ENCODE data around the gene COL18A1.
"Not testable (repeated sequence)": the region's sequence is repeated elsewhere in the genome, so short reads cannot be mapped to it uniquely, and the experiment has no call there.

The COL18A1 gene

GRCh38 chr21:45367402-45368351, 37.3 kb upstream of the COL18A1 start:
- no peak for DNase-seq (ENCODE audit: low spot score)

GRCh38 chr21:45369018-45369417, 35.9 kb upstream of the COL18A1 start:
- DNase-seq (ENCODE audit: low spot score), result not testable (repeated sequence)

GRCh38 chr21:45370575-45370974, 34.4 kb upstream of the COL18A1 start:
- DNase-seq (ENCODE audit: low spot score), result no peak

GRCh38 chr21:45371081-45371480, 33.9 kb upstream of the COL18A1 start:
- no peak for DNase-seq (ENCODE audit: low spot score)

- no peak for DNase-seq (ENCODE audit: low spot score)
These were observed 33.3 kb upstream of the COL18A1 start for GRCh38 chr21:45371655-45372054.

GRCh38 chr21:45372732-45373355, 32.1 kb upstream of the COL18A1 start:
- DNase-seq (ENCODE audit: low spot score), result no peak

GRCh38 chr21:45373991-45374816, 30.8 kb upstream of the COL18A1 start:
- DNase-seq (ENCODE audit: low spot score), result no peak

GRCh38 chr21:45374826-45375455, 30.0 kb upstream of the COL18A1 start:
- DNase-seq (ENCODE audit: low spot score), result no peak

GRCh38 chr21:45376459-45377324, 28.3 kb upstream of the COL18A1 start:
- DNase-seq (ENCODE audit: low spot score), result no peak

- no peak for DNase-seq (ENCODE audit: low spot score)
These were observed 27.6 kb upstream of the COL18A1 start for GRCh38 chr21:45377325-45377709.

- no peak for DNase-seq (ENCODE audit: low spot score)
These were observed 27.1 kb upstream of the COL18A1 start for GRCh38 chr21:45377866-45378257.

- peak; percentile 76 for DNase-seq (ENCODE audit: low spot score)
These were observed 26.6 kb upstream of the COL18A1 start for GRCh38 chr21:45378258-45378966.

GRCh38 chr21:45379171-45379900, 25.6 kb upstream of the COL18A1 start:
- DNase-seq (ENCODE audit: low spot score), result no peak

- no peak for DNase-seq (ENCODE audit: low spot score)
These were observed 25.0 kb upstream of the COL18A1 start for GRCh38 chr21:45379901-45380330.

GRCh38 chr21:45380566-45380965, 24.4 kb upstream of the COL18A1 start:
- DNase-seq (ENCODE audit: low spot score), result no peak

GRCh38 chr21:45381036-45381787, 23.8 kb upstream of the COL18A1 start:
- no peak for DNase-seq (ENCODE audit: low spot score)

- no peak for DNase-seq (ENCODE audit: low spot score)
These were observed 22.9 kb upstream of the COL18A1 start for GRCh38 chr21:45381865-45382696.

GRCh38 chr21:45382697-45382997, 22.3 kb upstream of the COL18A1 start:
- DNase-seq (ENCODE audit: low spot score), result no peak
